Subcutaneous adipose tissue (tissue), 4 donors: ENCODE data around the gene OASL. TPM values are rescaled to one million over a fixed set of nuclear protein-coding genes. Genes with fewer than 3 reads are reported as not detected.

Experiments
- total RNA-seq, 4 donors: library from RNA; depleted of rRNA; stranded (reverse); fragments of >200 nt; gene quantifications; one replicate each; pipeline ENCODE4 v1.1.0, GENCODE V29; 2016
- TF ChIP-seq, protein P1 (sequence below): fragments of 450-650 bp; IDR thresholded peaks from one replicate; pipeline ENCODE4 v1.5.1; 2016; ENCODE audit warnings: low read depth, mild to moderate bottlenecking, control low read depth, antibody characterized with exemption, moderate library complexity

OASL gene
- total RNA-seq, 4 donors from 2014 or later, result 0.22 to 4.1 (median 1.4) TPM

GRCh38 chr12:121050725-121051124, 11.7 kb upstream of the OASL start:
- TF ChIP-seq, protein P1, sequence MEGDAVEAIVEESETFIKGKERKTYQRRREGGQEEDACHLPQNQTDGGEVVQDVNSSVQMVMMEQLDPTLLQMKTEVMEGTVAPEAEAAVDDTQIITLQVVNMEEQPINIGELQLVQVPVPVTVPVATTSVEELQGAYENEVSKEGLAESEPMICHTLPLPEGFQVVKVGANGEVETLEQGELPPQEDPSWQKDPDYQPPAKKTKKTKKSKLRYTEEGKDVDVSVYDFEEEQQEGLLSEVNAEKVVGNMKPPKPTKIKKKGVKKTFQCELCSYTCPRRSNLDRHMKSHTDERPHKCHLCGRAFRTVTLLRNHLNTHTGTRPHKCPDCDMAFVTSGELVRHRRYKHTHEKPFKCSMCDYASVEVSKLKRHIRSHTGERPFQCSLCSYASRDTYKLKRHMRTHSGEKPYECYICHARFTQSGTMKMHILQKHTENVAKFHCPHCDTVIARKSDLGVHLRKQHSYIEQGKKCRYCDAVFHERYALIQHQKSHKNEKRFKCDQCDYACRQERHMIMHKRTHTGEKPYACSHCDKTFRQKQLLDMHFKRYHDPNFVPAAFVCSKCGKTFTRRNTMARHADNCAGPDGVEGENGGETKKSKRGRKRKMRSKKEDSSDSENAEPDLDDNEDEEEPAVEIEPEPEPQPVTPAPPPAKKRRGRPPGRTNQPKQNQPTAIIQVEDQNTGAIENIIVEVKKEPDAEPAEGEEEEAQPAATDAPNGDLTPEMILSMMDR, result no peak

GRCh38 chr12:121048442-121048841, 9.4 kb upstream of the OASL start:
- TF ChIP-seq, protein P1, result no peak

- TF ChIP-seq, protein P1, result no peak
Observed at GRCh38 chr12:121043067-121043466, 4.0 kb upstream of the OASL start.

DNA sequence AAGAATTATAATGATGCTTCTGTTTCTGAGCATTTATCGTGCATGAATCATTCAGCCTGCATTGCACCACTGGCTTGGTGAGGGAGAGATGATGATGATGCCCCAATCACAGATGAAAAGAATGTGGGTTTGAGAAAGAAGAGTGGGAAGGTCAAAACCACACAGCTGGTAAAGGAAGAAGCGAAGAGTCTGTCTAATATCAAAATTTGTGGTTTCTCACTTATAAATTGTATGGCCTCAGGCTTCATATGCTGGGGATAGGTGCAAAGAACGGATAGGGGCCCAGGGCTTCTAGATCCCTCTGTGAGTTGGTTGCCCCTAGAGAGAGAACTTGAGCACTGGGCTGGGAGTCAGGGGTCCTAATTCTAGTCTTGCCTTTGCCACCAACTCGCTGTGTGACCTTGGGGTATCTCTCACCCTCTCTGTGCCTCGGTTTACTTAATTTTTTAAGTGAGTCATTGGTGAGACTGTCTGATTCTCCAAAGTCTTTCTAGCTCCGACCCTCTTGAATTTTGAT, 2.2 kb downstream of the OASL start:
- TF ChIP-seq, protein P1, result no peak

DNA sequence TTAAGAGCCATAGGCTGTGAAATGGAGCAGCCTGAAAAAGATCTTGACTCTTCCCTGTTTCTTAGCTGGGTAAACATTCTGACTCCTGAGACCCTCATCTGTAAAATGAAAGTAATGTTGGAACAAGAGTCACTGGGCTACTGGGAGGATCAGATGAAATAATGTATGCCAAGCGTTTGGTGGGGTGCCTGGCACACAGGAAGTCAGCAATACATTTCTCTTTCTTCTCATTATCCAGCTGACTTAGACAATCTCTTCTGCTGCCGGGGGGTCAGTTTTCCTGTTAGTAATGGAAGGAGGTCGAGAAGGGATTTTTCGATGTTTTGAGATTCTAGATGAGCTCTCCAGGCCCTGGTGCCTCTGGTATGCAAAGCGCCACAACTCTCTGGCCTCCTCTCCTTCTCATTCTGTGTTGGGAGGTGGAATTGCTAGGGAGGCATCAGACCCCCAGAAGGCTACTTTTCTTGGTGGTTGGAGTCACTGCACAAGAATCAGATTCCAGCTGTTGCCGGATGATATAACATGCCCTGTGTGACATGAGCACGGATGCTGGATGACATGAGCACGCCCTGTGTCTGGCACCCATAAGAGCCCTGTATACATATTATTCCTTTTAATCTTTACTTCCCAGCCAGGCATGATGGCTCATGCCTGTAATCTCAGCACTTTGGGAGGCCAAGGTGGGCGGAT, 4.3 kb downstream of the OASL start:
- TF ChIP-seq, protein P1, result no peak

DNA sequence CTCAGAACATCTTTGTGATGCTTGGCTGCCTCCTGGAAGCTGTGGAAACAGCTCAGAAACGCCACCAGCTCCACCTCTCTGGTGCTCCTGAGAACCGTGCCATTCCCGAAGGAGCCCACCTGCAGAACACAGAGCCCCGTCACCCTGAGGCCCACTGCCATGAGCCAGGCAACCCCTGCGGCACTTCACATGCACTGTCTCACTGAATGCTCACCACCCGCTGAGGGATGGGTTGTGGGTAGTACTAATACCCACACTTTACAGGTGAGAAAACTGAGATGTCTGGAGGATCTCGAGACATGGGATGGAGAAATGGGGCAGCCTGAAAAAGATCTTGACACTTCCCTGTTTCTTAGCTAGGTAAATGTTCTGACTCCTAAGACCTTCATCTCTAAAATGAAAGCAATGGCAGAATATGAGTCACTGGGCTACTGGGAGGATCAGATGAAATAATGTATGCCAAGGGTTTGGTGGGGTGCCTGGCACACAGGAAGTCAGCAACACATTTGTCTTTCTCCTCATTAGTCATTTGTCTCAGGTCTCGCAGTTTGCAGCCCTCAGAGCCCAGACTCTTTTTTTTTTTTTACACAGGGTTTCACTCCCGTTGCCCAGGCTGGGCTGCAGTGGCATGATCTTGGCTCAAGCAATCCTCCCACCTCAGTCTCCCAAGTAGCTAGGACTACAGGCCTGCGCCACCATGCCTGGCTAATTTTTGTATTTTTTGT, 5.3 kb downstream of the OASL start:
- TF ChIP-seq, protein P1, result no peak

GRCh38 chr12:121030576-121031212, 8.4 kb downstream of the OASL start:
- TF ChIP-seq, protein P1, result no peak
